ENCODE measurements around the gene CDKN2B-AS1.

Gene CDKN2B-AS1

DNA sequence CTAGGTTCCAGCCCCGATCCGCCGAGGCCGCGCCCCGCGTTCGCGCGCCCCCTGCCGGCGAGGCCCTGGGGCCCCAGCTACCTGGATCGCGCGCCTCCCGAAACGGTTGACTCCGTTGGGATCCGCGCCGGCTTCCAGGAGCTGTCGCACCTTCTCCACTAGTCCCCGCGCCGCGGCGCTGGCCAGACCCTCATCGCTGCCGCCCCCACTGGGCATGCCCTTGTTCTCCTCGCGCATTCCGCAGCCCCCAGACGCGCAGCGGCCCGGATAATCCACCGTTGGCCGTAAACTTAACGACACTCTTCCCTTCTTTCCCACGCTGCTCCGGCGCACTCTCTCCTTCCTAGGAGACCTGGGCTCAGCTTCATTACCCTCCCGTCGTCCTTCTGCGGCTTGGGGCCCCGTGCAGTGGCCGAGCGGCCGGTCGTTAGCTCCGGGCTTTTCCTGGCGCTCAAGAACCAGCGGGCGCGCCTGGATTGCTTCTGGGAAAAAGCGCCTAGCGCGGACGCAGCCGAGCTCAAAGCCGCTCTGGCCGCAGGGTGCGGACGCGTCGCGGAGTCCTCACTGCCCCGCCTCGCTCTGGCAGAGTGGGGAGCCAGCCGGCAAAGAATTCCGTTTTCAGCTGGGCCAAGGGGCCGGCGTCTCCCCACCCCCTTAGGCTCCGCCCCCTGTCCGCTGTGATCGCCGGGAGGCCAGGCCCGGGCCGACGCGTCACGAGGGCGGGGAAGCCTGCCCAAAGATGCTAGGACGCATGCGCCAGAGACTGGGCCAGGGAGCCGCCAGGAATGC, 14.3 kb downstream of the CDKN2B-AS1 start, which contains the start of gene CDKN2B (continued):
- TF ChIP-seq ZNF701 (tag by site-specific recombination; IDR thresholded peaks at IDR 0.05) (no peak), GLI2 (tag by site-specific recombination; IDR thresholded peaks at IDR 0.05; ENCODE audit: borderline replicate concordance, low read depth) (no peak), ZNF423 (tag by site-specific recombination; IDR thresholded peaks at IDR 0.05) (0 out of 2 replicates have a peak, but pooled peaks have one; percentile 53), ZNF560 (tag by site-specific recombination; IDR thresholded peaks at IDR 0.05; ENCODE audit: borderline replicate concordance) (no peak), TSHZ1 (tag by site-specific recombination; IDR thresholded peaks at IDR 0.05; ENCODE audit: borderline replicate concordance) (0 out of 2 replicates have a peak, but pooled peaks have one; percentile 32), ZNF133 (tag by site-specific recombination; IDR thresholded peaks at IDR 0.05) (no peak), ZNF660 (tag by site-specific recombination; IDR thresholded peaks at IDR 0.05) (peak; percentile 65; the same call in 1 of the 2 replicates), ZNF629 (tag by site-specific recombination; IDR thresholded peaks at IDR 0.05) (no peak; the same call in none of the 2 replicates), KLF10 (tag by site-specific recombination; IDR thresholded peaks at IDR 0.05) (peak; percentile 98), ZNF146 (tag by site-specific recombination; IDR thresholded peaks at IDR 0.05) (no peak), ZNF311 (tag by site-specific recombination; IDR thresholded peaks at IDR 0.05; ENCODE audit: borderline replicate concordance) (no peak), ZFP3 (tag by site-specific recombination; IDR thresholded peaks at IDR 0.05; ENCODE audit: low read depth) (no peak), ZNF677 (tag by site-specific recombination; IDR thresholded peaks at IDR 0.05) (no peak), ZNF157 (tag by site-specific recombination; IDR thresholded peaks at IDR 0.05) (no peak), ZNF274 (IDR thresholded peaks at IDR 0.05; ENCODE audit: low read length) (no peak), ZNF274 (tag by site-specific recombination; IDR thresholded peaks at IDR 0.05; ENCODE audit: borderline replicate concordance) (no peak), ZNF175 (tag by site-specific recombination; IDR thresholded peaks at IDR 0.05) (no peak), ZNF549 (tag by site-specific recombination; IDR thresholded peaks at IDR 0.05) (no peak), ZSCAN18 (tag by site-specific recombination; IDR thresholded peaks at IDR 0.05) (no peak), ZNF221 (tag by site-specific recombination; IDR thresholded peaks at IDR 0.05; ENCODE audit: borderline replicate concordance) (no peak), GLI4 (tag by site-specific recombination; IDR thresholded peaks at IDR 0.05) (no peak), ZNF280C (tag by site-specific recombination; IDR thresholded peaks at IDR 0.05) (no peak), ZNF571 (tag by site-specific recombination; IDR thresholded peaks at IDR 0.05) (no peak), ZNF521 (tag by site-specific recombination; IDR thresholded peaks at IDR 0.05) (no peak), ZNF138 (tag by site-specific recombination; IDR thresholded peaks at IDR 0.05; ENCODE audit: borderline replicate concordance) (no peak), YY1 (tag by site-specific recombination; IDR thresholded peaks at IDR 0.05) (no peak; the same call in 1 of the 2 replicates), SP7 (tag by site-specific recombination; IDR thresholded peaks at IDR 0.05) (peak; percentile 71)
- TF ChIP-seq, protein P1, sequence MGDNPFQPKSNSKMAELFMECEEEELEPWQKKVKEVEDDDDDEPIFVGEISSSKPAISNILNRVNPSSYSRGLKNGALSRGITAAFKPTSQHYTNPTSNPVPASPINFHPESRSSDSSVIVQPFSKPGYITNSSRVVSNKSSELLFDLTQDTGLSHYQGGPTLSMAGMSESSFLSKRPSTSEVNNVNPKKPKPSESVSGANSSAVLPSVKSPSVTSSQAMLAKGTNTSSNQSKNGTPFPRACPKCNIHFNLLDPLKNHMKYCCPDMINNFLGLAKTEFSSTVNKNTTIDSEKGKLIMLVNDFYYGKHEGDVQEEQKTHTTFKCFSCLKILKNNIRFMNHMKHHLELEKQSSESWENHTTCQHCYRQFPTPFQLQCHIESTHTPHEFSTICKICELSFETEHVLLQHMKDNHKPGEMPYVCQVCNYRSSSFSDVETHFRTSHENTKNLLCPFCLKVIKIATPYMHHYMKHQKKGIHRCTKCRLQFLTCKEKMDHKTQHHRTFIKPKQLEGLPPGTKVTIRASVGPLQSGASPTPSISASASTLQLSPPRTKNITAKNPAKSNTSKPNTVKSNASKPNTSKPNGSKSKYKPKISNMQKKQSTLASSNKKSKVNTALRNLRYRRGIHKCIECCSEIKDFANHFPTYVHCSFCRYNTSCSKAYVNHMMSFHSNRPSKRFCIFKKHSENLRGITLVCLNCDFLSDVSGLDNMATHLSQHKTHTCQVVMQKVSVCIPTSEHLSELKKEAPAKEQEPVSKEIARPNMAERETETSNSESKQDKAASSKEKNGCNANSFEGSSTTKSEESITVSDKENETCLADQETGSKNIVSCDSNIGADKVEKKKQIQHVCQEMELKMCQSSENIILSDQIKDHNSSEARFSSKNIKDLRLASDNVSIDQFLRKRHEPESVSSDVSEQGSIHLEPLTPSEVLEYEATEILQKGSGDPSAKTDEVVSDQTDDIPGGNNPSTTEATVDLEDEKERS (tag by site-specific recombination; IDR thresholded peaks at IDR 0.05): no peak
- TF ChIP-seq, protein P2, sequence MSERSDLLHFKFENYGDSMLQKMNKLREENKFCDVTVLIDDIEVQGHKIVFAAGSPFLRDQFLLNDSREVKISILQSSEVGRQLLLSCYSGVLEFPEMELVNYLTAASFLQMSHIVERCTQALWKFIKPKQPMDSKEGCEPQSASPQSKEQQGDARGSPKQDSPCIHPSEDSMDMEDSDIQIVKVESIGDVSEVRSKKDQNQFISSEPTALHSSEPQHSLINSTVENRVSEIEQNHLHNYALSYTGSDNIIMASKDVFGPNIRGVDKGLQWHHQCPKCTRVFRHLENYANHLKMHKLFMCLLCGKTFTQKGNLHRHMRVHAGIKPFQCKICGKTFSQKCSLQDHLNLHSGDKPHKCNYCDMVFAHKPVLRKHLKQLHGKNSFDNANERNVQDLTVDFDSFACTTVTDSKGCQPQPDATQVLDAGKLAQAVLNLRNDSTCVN (tag by site-specific recombination; optimal IDR thresholded peaks at IDR 0.05): peak; percentile 93
